Stimulated activated CD8-positive, alpha-beta memory T cell treated with anti-CD3 and anti-CD28 coated beads, Interleukin-2, amount 100 ng/mL, for 48 hours (primary cell): ENCODE data around the gene EHBP1.

Experiments used
- DNase-seq, 2 donors: peaks; one replicate each; pipeline ENCODE4 v3.0.0-alpha.2; 2020; ENCODE audit warnings: low read depth in 2 of 2

The EHBP1 gene

GRCh38 chr2:62883629-62884028 lies 178.1 kb downstream of the EHBP1 start:
- DNase-seq: no peak

- no peak for DNase-seq
Measured at GRCh38 chr2:62884086-62884485, 178.6 kb downstream of the EHBP1 start.

GRCh38 chr2:62884514-62884913 lies 179.0 kb downstream of the EHBP1 start:
- DNase-seq: no peak

GRCh38 chr2:62894966-62895631 lies 189.6 kb downstream of the EHBP1 start:
- DNase-seq: no peak

GRCh38 chr2:62895632-62896009 lies 190.1 kb downstream of the EHBP1 start:
- DNase-seq: no peak

GRCh38 chr2:62897187-62897827 lies 191.8 kb downstream of the EHBP1 start:
- no peak for DNase-seq

- no peak for DNase-seq
Measured at GRCh38 chr2:62904344-62904743, 198.8 kb downstream of the EHBP1 start.

GRCh38 chr2:62908145-62908544 lies 202.6 kb downstream of the EHBP1 start:
- DNase-seq: no peak

GRCh38 chr2:62913311-62913710 lies 207.8 kb downstream of the EHBP1 start:
- no peak for DNase-seq

GRCh38 chr2:62919041-62919440 lies 213.5 kb downstream of the EHBP1 start:
- DNase-seq: no peak

- DNase-seq: no peak
Measured at GRCh38 chr2:62920070-62920469, 214.6 kb downstream of the EHBP1 start.

GRCh38 chr2:62923242-62923641 lies 217.7 kb downstream of the EHBP1 start:
- no peak for DNase-seq

- no peak for DNase-seq
Measured at GRCh38 chr2:62923881-62924280, 218.4 kb downstream of the EHBP1 start.

- no peak for DNase-seq
Measured at GRCh38 chr2:62928015-62928414, 222.5 kb downstream of the EHBP1 start.

GRCh38 chr2:62931536-62931935 lies 226.0 kb downstream of the EHBP1 start:
- no peak for DNase-seq

GRCh38 chr2:62933398-62933917 lies 227.9 kb downstream of the EHBP1 start:
- DNase-seq: no peak

GRCh38 chr2:62934517-62934916 lies 229.0 kb downstream of the EHBP1 start:
- no peak for DNase-seq

GRCh38 chr2:62938126-62938525 lies 232.6 kb downstream of the EHBP1 start:
- DNase-seq: no peak

GRCh38 chr2:62939735-62940491 lies 234.4 kb downstream of the EHBP1 start:
- no peak for DNase-seq

- DNase-seq: no peak
Measured at GRCh38 chr2:62940697-62941096, 235.2 kb downstream of the EHBP1 start.

GRCh38 chr2:62941413-62941812 lies 235.9 kb downstream of the EHBP1 start:
- no peak for DNase-seq

- DNase-seq: no peak
Measured at GRCh38 chr2:62944362-62944761, 238.8 kb downstream of the EHBP1 start.

- DNase-seq: no peak
Measured at GRCh38 chr2:62947403-62947802, 241.9 kb downstream of the EHBP1 start.
